Calu3 (cell line): ENCODE results near the gene CDH22. TPM values are rescaled to one million over a fixed set of nuclear protein-coding genes. Genes with fewer than 3 reads are reported as not detected.

Experiments used
- BruUV-seq: library from RNA; stranded (reverse); fragments of 400-500 nt; replicated peaks from 2 replicates; lab custom pipeline; 2021; lab: Mats Ljungman, UMichigan
- CTCF ChIA-PET: fragments of 300-600 bp; sonication (Branson Sonifier 250); formaldehyde crosslinking; loops from one replicate; lab custom pipeline; 2022; ENCODE audit warnings: antibody characterized with exemption; lab: Charles Lee
- DNase-seq: peaks from one replicate; pipeline ENCODE4 v3.0.0; 2022
- H3K27ac Mint-ChIP-seq: one replicate; pipeline ENCODE4 v1.8.0; 2022; ENCODE audit warnings: mixed read lengths; ENCODE audit not compliant: unreplicated experiment
- H3K27me3 Mint-ChIP-seq: one replicate; pipeline ENCODE4 v1.8.0; 2022; ENCODE audit warnings: mixed read lengths; ENCODE audit not compliant: unreplicated experiment
- H3K36me3 Mint-ChIP-seq: one replicate; pipeline ENCODE4 v1.8.0; 2022; ENCODE audit warnings: mild to moderate bottlenecking, moderate library complexity, mixed read lengths; ENCODE audit not compliant: insufficient read depth, unreplicated experiment
- H3K4me1 Mint-ChIP-seq: one replicate; pipeline ENCODE4 v1.8.0; 2022; ENCODE audit warnings: mild to moderate bottlenecking, low read depth, mixed read lengths; ENCODE audit not compliant: unreplicated experiment
- H3K4me3 Mint-ChIP-seq: one replicate; pipeline ENCODE4 v1.8.0; 2022; ENCODE audit warnings: mild to moderate bottlenecking, low read depth, moderate library complexity, mixed read lengths; ENCODE audit not compliant: unreplicated experiment
- H3K9me3 Mint-ChIP-seq: one replicate; pipeline ENCODE4 v1.8.0; 2022; ENCODE audit warnings: low read depth, mixed read lengths; ENCODE audit not compliant: unreplicated experiment
- intact Hi-C: fragments of 100-400 bp; cut with micrococcal nuclease; formaldehyde crosslinking; loops from one replicate; pipeline ENCODE4 v1.10.0; 2022; ENCODE audit not compliant: unreplicated experiment
- total RNA-seq: library from RNA; stranded (reverse); gene quantifications from 2 replicates; pipeline ENCODE4 v1.2.3, GENCODE V29; 2022
- TF ChIP-seq, protein P1 (sequence below): fragments of 200-600 bp; IDR thresholded peaks from one replicate; pipeline ENCODE4 v1.8.0; 2022; ENCODE audit warnings: antibody characterized with exemption; ENCODE audit not compliant: unreplicated experiment

The CDH22 gene
- total RNA-seq, 1 experiment from 2014 or later, result not detected

DNA sequence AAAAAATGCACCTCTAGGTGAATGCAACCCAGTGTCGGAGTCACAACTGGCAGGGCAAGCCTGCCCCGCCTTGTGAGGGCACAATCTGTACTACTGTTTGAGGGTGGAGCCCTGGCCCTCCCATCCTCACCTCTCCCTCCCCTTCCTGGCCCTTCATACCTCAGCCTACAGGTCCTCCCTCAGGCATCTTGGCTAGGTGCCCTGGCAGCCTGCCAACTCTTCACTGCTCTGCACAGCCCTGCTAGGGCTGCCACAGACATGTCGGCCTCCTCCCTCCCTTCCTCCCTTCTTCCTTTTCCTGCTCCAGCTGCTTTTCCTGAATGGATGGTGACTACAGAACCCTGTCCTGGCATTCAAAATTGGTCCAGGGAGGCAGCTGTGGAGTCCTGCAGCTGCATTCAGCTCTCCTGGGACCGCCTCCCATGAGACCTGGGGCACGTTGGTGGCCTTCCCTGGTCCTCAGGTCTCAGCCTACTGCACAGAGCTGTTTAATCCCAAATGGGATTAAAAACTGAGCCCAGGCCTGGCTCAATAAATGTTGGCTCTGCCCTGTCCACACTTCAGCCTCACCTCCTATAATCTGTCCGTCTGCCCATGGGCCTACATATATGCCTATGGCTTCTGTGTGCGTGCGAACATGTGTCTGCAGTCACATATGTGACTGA is 52.7 kb downstream of the CDH22 start:
- Mint-ChIP-seq H3K4me1 (peaks cover 9% of the 10 kb centered on the region), H3K36me3 (no peaks in the 10 kb centered on the region), H3K9me3 (no peaks in the 10 kb centered on the region), H3K27ac (no peak overlapping the region), H3K4me3 (no peak overlapping the region), H3K27me3 (no peaks in the 10 kb centered on the region)
- TF ChIP-seq, protein P1, sequence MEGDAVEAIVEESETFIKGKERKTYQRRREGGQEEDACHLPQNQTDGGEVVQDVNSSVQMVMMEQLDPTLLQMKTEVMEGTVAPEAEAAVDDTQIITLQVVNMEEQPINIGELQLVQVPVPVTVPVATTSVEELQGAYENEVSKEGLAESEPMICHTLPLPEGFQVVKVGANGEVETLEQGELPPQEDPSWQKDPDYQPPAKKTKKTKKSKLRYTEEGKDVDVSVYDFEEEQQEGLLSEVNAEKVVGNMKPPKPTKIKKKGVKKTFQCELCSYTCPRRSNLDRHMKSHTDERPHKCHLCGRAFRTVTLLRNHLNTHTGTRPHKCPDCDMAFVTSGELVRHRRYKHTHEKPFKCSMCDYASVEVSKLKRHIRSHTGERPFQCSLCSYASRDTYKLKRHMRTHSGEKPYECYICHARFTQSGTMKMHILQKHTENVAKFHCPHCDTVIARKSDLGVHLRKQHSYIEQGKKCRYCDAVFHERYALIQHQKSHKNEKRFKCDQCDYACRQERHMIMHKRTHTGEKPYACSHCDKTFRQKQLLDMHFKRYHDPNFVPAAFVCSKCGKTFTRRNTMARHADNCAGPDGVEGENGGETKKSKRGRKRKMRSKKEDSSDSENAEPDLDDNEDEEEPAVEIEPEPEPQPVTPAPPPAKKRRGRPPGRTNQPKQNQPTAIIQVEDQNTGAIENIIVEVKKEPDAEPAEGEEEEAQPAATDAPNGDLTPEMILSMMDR, result no peak
- intact Hi-C loops, result loop anchor here (10.0 kb wide), 1 partner anchor 121 kb away; no protein-coding TSS in a partner anchor
- CTCF ChIA-PET, result no interaction called here
- DNase-seq, result peak; percentile 99
- no TSS peak for BruUV-seq

DNA sequence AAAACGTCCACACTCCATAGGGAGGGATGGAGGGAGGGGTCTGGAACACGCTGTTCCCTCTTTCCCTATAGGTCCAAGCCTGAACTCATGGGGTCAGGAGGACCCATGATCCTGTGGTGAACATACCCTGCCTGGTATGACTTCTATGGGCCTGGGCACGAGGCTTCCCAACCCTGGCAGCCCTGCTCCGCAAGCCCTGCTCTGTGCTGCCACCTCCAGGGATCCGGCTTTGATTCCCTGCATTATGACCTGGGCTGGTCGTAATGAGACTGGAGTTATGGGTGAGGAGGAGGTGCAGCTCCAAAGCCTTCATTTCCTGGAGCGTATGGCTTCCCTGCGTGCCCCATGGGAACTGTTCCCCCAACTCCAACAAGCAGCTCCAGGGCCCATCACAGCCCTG is 54.9 kb downstream of the CDH22 start:
- Mint-ChIP-seq H3K9me3 (no peaks in the 10 kb centered on the region), H3K27ac (no peak overlapping the region), H3K4me1 (peaks cover 9% of the 10 kb centered on the region), H3K36me3 (no peaks in the 10 kb centered on the region), H3K27me3 (no peaks in the 10 kb centered on the region), H3K4me3 (no peak overlapping the region)
- intact Hi-C loops, result loop anchor here (10.0 kb wide), 1 partner anchor 119 kb away; no protein-coding TSS in a partner anchor
- CTCF ChIA-PET, result interaction anchor here (0.8 to 1.5 kb wide), 2 partner anchors 15 to 37 kb away, joined by 3 read pairs; no protein-coding TSS in a partner anchor
- no TSS peak for BruUV-seq
- peak; percentile 64 for DNase-seq
- TF ChIP-seq, protein P1, result peak; percentile 20

DNA sequence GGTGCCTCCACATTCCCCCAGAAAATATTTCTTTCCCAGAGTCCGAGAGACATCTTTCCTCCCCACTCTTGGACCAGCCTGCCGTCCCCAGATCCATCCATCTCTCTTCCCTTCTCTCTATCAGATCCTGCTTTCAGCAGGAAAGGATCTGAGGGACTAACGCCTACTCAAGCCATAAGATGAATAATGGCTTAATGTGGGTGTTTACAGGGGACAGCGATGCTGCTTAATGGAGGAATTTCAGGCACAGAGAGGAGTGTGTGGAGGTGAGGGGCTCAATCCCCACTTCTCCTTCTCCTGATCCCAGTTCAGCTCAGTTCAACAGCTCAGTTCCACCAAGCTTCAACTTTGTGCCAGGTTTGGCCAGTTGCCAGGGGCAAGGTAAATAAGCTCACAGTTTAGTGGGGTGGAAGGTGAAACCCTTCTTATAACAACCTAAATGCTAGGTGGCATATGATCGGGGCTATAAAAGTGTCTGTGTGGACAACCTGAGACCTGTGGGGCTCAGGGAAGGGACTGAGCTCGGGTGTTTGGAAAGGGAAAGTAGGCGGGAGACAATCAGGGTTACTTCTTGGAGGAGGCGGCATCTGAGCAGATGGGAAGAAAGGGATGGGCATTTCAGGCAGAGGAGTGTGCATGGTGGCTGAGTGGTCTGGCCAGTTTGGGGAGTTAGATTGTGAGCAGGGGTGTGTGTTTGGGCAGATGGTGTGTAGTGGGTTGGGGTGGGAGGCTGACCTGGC is 55.8 kb downstream of the CDH22 start:
- intact Hi-C loops, result loop anchor here (10.0 kb wide), 1 partner anchor 118 kb away; no protein-coding TSS in a partner anchor
- Mint-ChIP-seq H3K27me3 (no peaks in the 10 kb centered on the region), H3K4me3 (no peak overlapping the region), H3K9me3 (no peaks in the 10 kb centered on the region), H3K27ac (no peak overlapping the region), H3K36me3 (no peaks in the 10 kb centered on the region), H3K4me1 (peaks cover 9% of the 10 kb centered on the region)
- no TSS peak for BruUV-seq
- no peak for DNase-seq
- CTCF ChIA-PET, result interaction anchor here (0.6 to 1.5 kb wide), 4 partner anchors 11 to 282 kb away, joined by 3 to 5 read pairs (median 4); no protein-coding TSS in a partner anchor
- TF ChIP-seq, protein P1, result no peak

DNA sequence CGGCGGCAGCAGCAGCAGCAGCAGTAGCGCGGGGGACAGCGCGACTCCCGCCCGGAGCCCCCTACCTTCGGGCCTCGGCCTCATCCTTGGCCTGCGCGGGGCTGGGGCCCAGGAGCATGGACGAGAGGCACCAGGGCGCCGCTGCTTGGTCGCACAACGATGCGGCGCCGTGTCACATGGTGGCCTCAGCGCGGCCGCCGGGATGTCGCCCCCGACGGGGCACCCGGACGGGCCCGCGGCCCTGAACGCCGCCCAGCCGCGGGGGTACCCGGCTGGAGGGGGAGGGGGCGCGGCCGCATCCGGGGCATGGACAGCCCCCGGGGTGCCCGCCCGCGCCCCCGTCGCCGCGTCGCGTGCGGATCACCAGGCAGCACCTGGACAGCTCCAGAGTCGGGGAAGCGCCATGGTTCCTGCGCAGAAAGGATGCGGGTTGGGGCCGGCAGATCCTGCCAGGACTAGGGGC is 57.1 kb downstream of the CDH22 start:
- no peak overlapping the region for H3K27ac Mint-ChIP-seq
- no peak for DNase-seq
- TF ChIP-seq, protein P1, result no peak
- H3K4me1 Mint-ChIP-seq, result peaks cover 9% of the 10 kb centered on the region
- no peaks in the 10 kb centered on the region for H3K9me3 Mint-ChIP-seq
- no peaks in the 10 kb centered on the region for H3K27me3 Mint-ChIP-seq
- H3K36me3 Mint-ChIP-seq, result no peaks in the 10 kb centered on the region
- no TSS peak for BruUV-seq
- H3K4me3 Mint-ChIP-seq, result no peak overlapping the region
- intact Hi-C loops, result loop anchor here (10.0 kb wide), 1 partner anchor 116 kb away; no protein-coding TSS in a partner anchor
- CTCF ChIA-PET, result no interaction called here
